ENCODE measurements around the gene TTC8.
A peak's percentile ranks its signal among the peaks of the same experiment; 100 is the strongest.

The TTC8 gene

DNA sequence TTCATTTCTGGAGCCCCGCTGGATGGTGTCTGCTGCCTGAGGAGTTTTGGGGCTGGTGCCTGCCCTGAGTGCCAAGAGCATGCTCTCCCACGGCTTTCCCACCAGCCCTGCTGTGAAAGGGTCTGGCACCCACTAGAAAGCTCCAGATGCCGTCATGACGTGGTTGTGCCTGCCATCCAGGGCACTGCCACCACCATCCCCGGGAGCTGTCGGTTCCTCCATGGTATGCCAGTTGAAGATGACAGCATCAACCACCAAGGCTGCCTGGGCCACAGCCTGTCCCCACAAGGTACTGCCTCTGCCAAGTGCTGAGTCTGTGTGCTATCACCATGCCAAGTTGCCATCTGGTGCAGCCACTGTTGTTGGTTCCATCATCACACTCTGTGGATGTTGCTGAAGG, 85.9 kb downstream of the TTC8 start:
- WGBS, 2 donors (ENCODE audit: extremely low coverage in 2 of 2, insufficient read length in 2 of 2, insufficient replicate concordance in 1 of 2), result no CpG with 5 or more reads among the region's 6 CpGs
- Histone ChIP-seq H3K4ac (ENCODE audit: low read length) (no peak overlapping the region), H3K27me3 (ENCODE audit: control insufficient read depth in 3 of 3, insufficient read depth in 3 of 3, low read depth in 1 of 3, low read length in 3 of 3) (no peaks in the 10 kb centered on the region), H3K27ac (replicated peaks; ENCODE audit: low read length) (no peak overlapping the region), H3K4me2 (ENCODE audit: insufficient read depth, low read length, poor library complexity, severe bottlenecking) (no peak overlapping the region), H4K91ac (ENCODE audit: low read depth, low read length, poor library complexity) (no peak overlapping the region), H2AK5ac (ENCODE audit: low read depth, low read length) (no peak overlapping the region), H2AFZ (ENCODE audit: low read length) (no peak overlapping the region), H3K36me3 (replicated peaks in 1 of 2; ENCODE audit: control insufficient read depth in 2 of 2, insufficient read depth in 2 of 2, low read length in 2 of 2) (no peaks in the 10 kb centered on the region), H2BK120ac (ENCODE audit: low read depth, low read length) (no peak overlapping the region), H3K14ac (ENCODE audit: low read length) (peak overlapping the region; percentile 13), H3K9ac (ENCODE audit: low read depth, low read length, poor library complexity) (no peak overlapping the region), H2BK5ac (ENCODE audit: low read length) (no peak overlapping the region), H3K4me1 (ENCODE audit: control insufficient read depth in 2 of 2, insufficient read depth in 1 of 2, low read depth in 1 of 2, low read length in 2 of 2) (no peaks in the 10 kb centered on the region), H3K23ac (ENCODE audit: low read depth, low read length, poor library complexity) (no peak overlapping the region), H3K79me1 (ENCODE audit: low read depth, low read length) (no peaks in the 10 kb centered on the region), H4K8ac (ENCODE audit: low read depth, low read length) (no peak overlapping the region), H3K9me3 (replicated peaks in 1 of 2; ENCODE audit: control insufficient read depth in 2 of 2, insufficient read depth in 1 of 2, low read depth in 1 of 2, low read length in 2 of 2) (peaks cover 5 to 7% of the 10 kb centered on the region in 2 donors), H3K18ac (ENCODE audit: low read length) (peak overlapping the region; percentile 15), H3K4me3 (ENCODE audit: low read length in 2 of 2) (peak overlapping the region in 1 of 2 donors; percentile 23), H2BK15ac (ENCODE audit: low read length) (no peak overlapping the region), H2BK12ac (ENCODE audit: low read length) (no peak overlapping the region)
- no peak for DNase-seq (ENCODE audit: low spot score)

GRCh38 chr14:88911809-88912208, 87.4 kb downstream of the TTC8 start:
- Histone ChIP-seq H3K18ac (ENCODE audit: low read length) (no peak overlapping the region), H3K23ac (ENCODE audit: low read depth, low read length, poor library complexity) (no peak overlapping the region), H3K4me2 (ENCODE audit: insufficient read depth, low read length, poor library complexity, severe bottlenecking) (no peak overlapping the region), H2BK15ac (ENCODE audit: low read length) (no peak overlapping the region), H3K4ac (ENCODE audit: low read length) (no peak overlapping the region), H3K4me1 (ENCODE audit: control insufficient read depth in 2 of 2, insufficient read depth in 1 of 2, low read depth in 1 of 2, low read length in 2 of 2) (no peaks in the 10 kb centered on the region), H2AFZ (ENCODE audit: low read length) (no peak overlapping the region), H3K27me3 (ENCODE audit: control insufficient read depth in 3 of 3, insufficient read depth in 3 of 3, low read depth in 1 of 3, low read length in 3 of 3) (no peaks in the 10 kb centered on the region), H3K79me1 (ENCODE audit: low read depth, low read length) (no peaks in the 10 kb centered on the region), H4K8ac (ENCODE audit: low read depth, low read length) (no peak overlapping the region), H4K91ac (ENCODE audit: low read depth, low read length, poor library complexity) (no peak overlapping the region), H3K36me3 (replicated peaks in 1 of 2; ENCODE audit: control insufficient read depth in 2 of 2, insufficient read depth in 2 of 2, low read length in 2 of 2) (no peaks in the 10 kb centered on the region), H2BK120ac (ENCODE audit: low read depth, low read length) (no peak overlapping the region), H3K14ac (ENCODE audit: low read length) (no peak overlapping the region), H3K9ac (ENCODE audit: low read depth, low read length, poor library complexity) (no peak overlapping the region), H3K9me3 (replicated peaks in 1 of 2; ENCODE audit: control insufficient read depth in 2 of 2, insufficient read depth in 1 of 2, low read depth in 1 of 2, low read length in 2 of 2) (peaks cover 5 to 7% of the 10 kb centered on the region in 2 donors), H2AK5ac (ENCODE audit: low read depth, low read length) (no peak overlapping the region), H2BK5ac (ENCODE audit: low read length) (no peak overlapping the region), H2BK12ac (ENCODE audit: low read length) (no peak overlapping the region), H3K4me3 (ENCODE audit: low read length in 2 of 2) (no peak overlapping the region), H3K27ac (replicated peaks; ENCODE audit: low read length) (no peak overlapping the region)
- no CpG with 5 or more reads among the region's 4 CpGs for WGBS, 2 donors (ENCODE audit: extremely low coverage in 2 of 2, insufficient read length in 2 of 2, insufficient replicate concordance in 1 of 2)
- no peak for DNase-seq (ENCODE audit: low spot score)

GRCh38 chr14:88914956-88915355, 90.5 kb downstream of the TTC8 start:
- no peak overlapping the region for H3K23ac ChIP-seq (ENCODE audit: low read depth, low read length, poor library complexity)
- H3K4me2 ChIP-seq (ENCODE audit: insufficient read depth, low read length, poor library complexity, severe bottlenecking), result no peak overlapping the region
- no peaks in the 10 kb centered on the region for H3K27me3 ChIP-seq (ENCODE audit: control insufficient read depth in 3 of 3, insufficient read depth in 3 of 3, low read depth in 1 of 3, low read length in 3 of 3)
- no peaks in the 10 kb centered on the region for H3K36me3 ChIP-seq (replicated peaks in 1 of 2; ENCODE audit: control insufficient read depth in 2 of 2, insufficient read depth in 2 of 2, low read length in 2 of 2)
- no peak overlapping the region for H2BK15ac ChIP-seq (ENCODE audit: low read length)
- H3K4ac ChIP-seq (ENCODE audit: low read length), result no peak overlapping the region
- no peak overlapping the region for H3K14ac ChIP-seq (ENCODE audit: low read length)
- H3K9ac ChIP-seq (ENCODE audit: low read depth, low read length, poor library complexity), result no peak overlapping the region
- H3K4me3 ChIP-seq (ENCODE audit: low read length in 2 of 2), result no peak overlapping the region
- no peaks in the 10 kb centered on the region for H3K79me1 ChIP-seq (ENCODE audit: low read depth, low read length)
- H3K27ac ChIP-seq (replicated peaks; ENCODE audit: low read length), result no peak overlapping the region
- peaks cover 0 to 4% of the 10 kb centered on the region in 2 donors for H3K9me3 ChIP-seq (replicated peaks in 1 of 2; ENCODE audit: control insufficient read depth in 2 of 2, insufficient read depth in 1 of 2, low read depth in 1 of 2, low read length in 2 of 2)
- no peak overlapping the region for H2AK5ac ChIP-seq (ENCODE audit: low read depth, low read length)
- H4K91ac ChIP-seq (ENCODE audit: low read depth, low read length, poor library complexity), result no peak overlapping the region
- no peak overlapping the region for H4K8ac ChIP-seq (ENCODE audit: low read depth, low read length)
- no peaks in the 10 kb centered on the region for H3K4me1 ChIP-seq (ENCODE audit: control insufficient read depth in 2 of 2, insufficient read depth in 1 of 2, low read depth in 1 of 2, low read length in 2 of 2)
- H3K18ac ChIP-seq (ENCODE audit: low read length), result no peak overlapping the region
- no peak overlapping the region for H2BK12ac ChIP-seq (ENCODE audit: low read length)
- no peak overlapping the region for H2BK120ac ChIP-seq (ENCODE audit: low read depth, low read length)
- H2BK5ac ChIP-seq (ENCODE audit: low read length), result no peak overlapping the region
- DNase-seq (ENCODE audit: low spot score), result no peak
- no peak overlapping the region for H2AFZ ChIP-seq (ENCODE audit: low read length)
- WGBS, 2 donors (ENCODE audit: extremely low coverage in 2 of 2, insufficient read length in 2 of 2, insufficient replicate concordance in 1 of 2), result no CpG with 5 or more reads among the region's 4 CpGs

DNA sequence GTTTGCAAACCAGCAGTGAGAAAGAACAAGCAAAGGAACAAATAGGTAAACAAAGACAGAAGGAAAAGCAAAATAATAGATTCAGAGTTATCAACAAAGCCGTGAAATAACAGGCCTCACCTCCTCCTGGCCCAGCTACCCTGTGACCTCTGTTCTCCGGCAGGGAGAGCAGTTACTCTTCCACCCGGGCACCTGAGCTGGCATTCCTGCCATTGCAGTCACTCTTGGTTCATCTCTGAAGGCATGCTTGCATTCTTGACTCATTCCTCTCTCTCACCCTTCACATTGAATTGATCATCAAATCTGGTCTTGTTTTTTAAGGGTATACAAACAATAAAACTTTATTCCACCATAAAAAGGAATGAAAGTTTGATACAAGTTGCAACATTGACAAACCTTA, 95.1 kb downstream of the TTC8 start:
- H3K4me3 ChIP-seq (ENCODE audit: low read length in 2 of 2), result no peak overlapping the region
- no peaks in the 10 kb centered on the region for H3K9me3 ChIP-seq (replicated peaks in 1 of 2; ENCODE audit: control insufficient read depth in 2 of 2, insufficient read depth in 1 of 2, low read depth in 1 of 2, low read length in 2 of 2)
- no peaks in the 10 kb centered on the region for H3K36me3 ChIP-seq (replicated peaks in 1 of 2; ENCODE audit: control insufficient read depth in 2 of 2, insufficient read depth in 2 of 2, low read length in 2 of 2)
- no peaks in the 10 kb centered on the region for H3K79me1 ChIP-seq (ENCODE audit: low read depth, low read length)
- no peak overlapping the region for H2AK5ac ChIP-seq (ENCODE audit: low read depth, low read length)
- no peak overlapping the region for H4K8ac ChIP-seq (ENCODE audit: low read depth, low read length)
- H2BK12ac ChIP-seq (ENCODE audit: low read length), result no peak overlapping the region
- H3K18ac ChIP-seq (ENCODE audit: low read length), result no peak overlapping the region
- no peak overlapping the region for H3K23ac ChIP-seq (ENCODE audit: low read depth, low read length, poor library complexity)
- H3K27ac ChIP-seq (replicated peaks; ENCODE audit: low read length), result no peak overlapping the region
- no peak overlapping the region for H3K14ac ChIP-seq (ENCODE audit: low read length)
- H3K9ac ChIP-seq (ENCODE audit: low read depth, low read length, poor library complexity), result no peak overlapping the region
- no peak overlapping the region for H2BK5ac ChIP-seq (ENCODE audit: low read length)
- no peak overlapping the region for H2AFZ ChIP-seq (ENCODE audit: low read length)
- no peak overlapping the region for H4K91ac ChIP-seq (ENCODE audit: low read depth, low read length, poor library complexity)
- no peaks in the 10 kb centered on the region for H3K4me1 ChIP-seq (ENCODE audit: control insufficient read depth in 2 of 2, insufficient read depth in 1 of 2, low read depth in 1 of 2, low read length in 2 of 2)
- no peak for DNase-seq (ENCODE audit: low spot score)
- no peaks in the 10 kb centered on the region for H3K27me3 ChIP-seq (ENCODE audit: control insufficient read depth in 3 of 3, insufficient read depth in 3 of 3, low read depth in 1 of 3, low read length in 3 of 3)
- no peak overlapping the region for H2BK120ac ChIP-seq (ENCODE audit: low read depth, low read length)
- H2BK15ac ChIP-seq (ENCODE audit: low read length), result no peak overlapping the region
- H3K4me2 ChIP-seq (ENCODE audit: insufficient read depth, low read length, poor library complexity, severe bottlenecking), result no peak overlapping the region
- no CpG with 5 or more reads among the region's 3 CpGs for WGBS, 2 donors (ENCODE audit: extremely low coverage in 2 of 2, insufficient read length in 2 of 2, insufficient replicate concordance in 1 of 2)
- no peak overlapping the region for H3K4ac ChIP-seq (ENCODE audit: low read length)
